ENCODE results near the gene KREMEN1. TPM values are rescaled to one million over a fixed set of nuclear protein-coding genes. Genes with fewer than 3 reads are reported as not detected.

KREMEN1 gene
- total and polyA plus RNA-seq, 10 of the 15 experiments (the other 5 are each of a cell fraction or from before 2014, with no cell fraction given) = 0.10 to 2.5 (median 0.20) TPM; not detected in 1

- WGBS (ENCODE audit: insufficient coverage, insufficient replicate concordance, low lambda C conversion rate, missing lambda C conversion rate) = 90% methylated on average over 2 of the region's 2 CpGs
- no peak overlapping the region for H3K4me3 ChIP-seq
- intact Hi-C loops (cut with micrococcal nuclease; ENCODE audit: unreplicated experiment) (no loop called here), in situ Hi-C loops (cut with MboI) (no loop called here)
- H3K27ac ChIP-seq (ENCODE audit: control insufficient read depth, insufficient read depth) = no peak overlapping the region
- no peak overlapping the region for H2AFZ ChIP-seq (ENCODE audit: control insufficient read depth, low read depth, low read length)
- no peaks in the 10 kb centered on the region for H3K4me1 ChIP-seq (ENCODE audit: control insufficient read depth, insufficient read depth, low read length)
- FAIRE-seq (no peak), DNase-seq (ENCODE audit: low read depth, low spot score) (no peak), ATAC-seq (no peak)
- BruUV-seq (replicated peaks) = no TSS peak
- SMC1A ChIA-PET (ENCODE audit: uncharacterized antibody, unreplicated experiment) = no interaction called here
- H3K4me2 ChIP-seq (ENCODE audit: control insufficient read depth, insufficient read depth) = no peak overlapping the region
- no peaks in the 10 kb centered on the region for H3K27me3 ChIP-seq (replicated peaks in 1 of 2; ENCODE audit: control insufficient read depth in 2 of 2, insufficient read depth in 2 of 2, low read length in 1 of 2)
- TF ChIP-seq RAD51 (IDR thresholded peaks at IDR 0.05) (no peak), ZBED1 (IDR thresholded peaks at IDR 0.05; ENCODE audit: borderline replicate concordance) (no peak), SMC3 (IDR thresholded peaks at IDR 0.05; ENCODE audit: borderline replicate concordance, low read length) (no peak), NFYB (IDR thresholded peaks at IDR 0.05; ENCODE audit: insufficient read depth, low read depth, low read length) (no peak), SRF (IDR thresholded peaks at IDR 0.05; ENCODE audit: low read depth in 2 of 2, low read length in 2 of 2) (no peak), WRNIP1 (IDR thresholded peaks at IDR 0.05; ENCODE audit: borderline replicate concordance, low read depth, low read length) (no peak), CBFB (IDR thresholded peaks at IDR 0.05; ENCODE audit: low read depth) (no peak), ATF3 (IDR thresholded peaks at IDR 0.05; ENCODE audit: borderline replicate concordance, extremely low read depth, low read depth, low read length) (no peak)
- CTCF ChIA-PET = no interaction called here
- no peak overlapping the region for H3K9ac ChIP-seq (ENCODE audit: control insufficient read depth, insufficient read depth, low read length)
- no peaks in the 10 kb centered on the region for H3K36me3 ChIP-seq (ENCODE audit: control insufficient read depth in 2 of 2, insufficient read depth in 2 of 2, low read length in 1 of 2)
- H4K20me1 ChIP-seq (ENCODE audit: control insufficient read depth, insufficient read depth) = no peaks in the 10 kb centered on the region
- POLR2A ChIA-PET = interaction anchor here (0.6 kb wide), 1 partner anchor 184 kb away, joined by 3 read pairs; no protein-coding TSS in a partner anchor
- no peaks in the 10 kb centered on the region for H3K9me3 ChIP-seq (replicated peaks; ENCODE audit: control insufficient read depth, insufficient read depth, low read length)
- no peaks in the 10 kb centered on the region for H3K79me2 ChIP-seq (ENCODE audit: control insufficient read depth, insufficient read depth, low read length)
- RAD21 ChIA-PET (ENCODE audit: unreplicated experiment) = no interaction called here
Observed at GRCh38 chr22:29098296-29098695, 25.5 kb downstream of the KREMEN1 start.

GRCh38 chr22:29102300-29102699 lies 29.5 kb downstream of the KREMEN1 start:
- no peak for ATAC-seq
- in situ Hi-C loops (cut with MboI) = no loop called here
- CTCF ChIA-PET = no interaction called here
- no peak for TF ChIP-seq ETV6 (conservative IDR thresholded peaks at IDR 0.05 in 1 of 2, IDR thresholded peaks at IDR 0.05 in 1 of 2; ENCODE audit: borderline replicate concordance in 1 of 2, low read depth in 1 of 2)
- TF ChIP-seq BMI1 (IDR thresholded peaks at IDR 0.05; ENCODE audit: borderline replicate concordance) = no peak
- no peak for TF ChIP-seq REST (IDR thresholded peaks at IDR 0.05; ENCODE audit: low read depth, low read length)
- no peak for TF ChIP-seq PML (IDR thresholded peaks at IDR 0.05; ENCODE audit: low read length)
- TF ChIP-seq SMC3 (IDR thresholded peaks at IDR 0.05; ENCODE audit: borderline replicate concordance, low read length) = no peak
- no peak for TF ChIP-seq KAT2A (conservative IDR thresholded peaks at IDR 0.05; ENCODE audit: control insufficient read depth, low read depth, low read length)
- no peak for TF ChIP-seq BCL11A (IDR thresholded peaks at IDR 0.05; ENCODE audit: low read depth, low read length)
- no peak for TF ChIP-seq RB1 (IDR thresholded peaks at IDR 0.05; ENCODE audit: borderline replicate concordance)

More at GRCh38 chr22:29102300-29102699, 29.5 kb downstream of the KREMEN1 start:
- FAIRE-seq = no peak
- no peak for DNase-seq (ENCODE audit: low read depth, low spot score)
- H3K4me3 ChIP-seq = no peak overlapping the region
- whole genome bisulfite sequencing (ENCODE audit: insufficient coverage, insufficient replicate concordance, low lambda C conversion rate, missing lambda C conversion rate) = 47% methylated on average over 2 of the region's 2 CpGs
- no peaks in the 10 kb centered on the region for H3K79me2 ChIP-seq (ENCODE audit: control insufficient read depth, insufficient read depth, low read length)
- no peaks in the 10 kb centered on the region for H3K9me3 ChIP-seq (replicated peaks; ENCODE audit: control insufficient read depth, insufficient read depth, low read length)
- no TSS peak for BruUV-seq (replicated peaks)
- H3K27me3 ChIP-seq (replicated peaks in 1 of 2; ENCODE audit: control insufficient read depth in 2 of 2, insufficient read depth in 2 of 2, low read length in 1 of 2) = no peaks in the 10 kb centered on the region
- intact Hi-C loops (cut with micrococcal nuclease; ENCODE audit: unreplicated experiment) = no loop called here
- RAD21 ChIA-PET (ENCODE audit: unreplicated experiment) = no interaction called here
- SMC1A ChIA-PET (ENCODE audit: uncharacterized antibody, unreplicated experiment) = interaction anchor here (1.1 kb wide), 1 partner anchor 37 kb away, joined by 4 read pairs; no protein-coding TSS in a partner anchor
- POLR2A ChIA-PET = no interaction called here
- no peak overlapping the region for H3K9ac ChIP-seq (ENCODE audit: control insufficient read depth, insufficient read depth, low read length)
- no peaks in the 10 kb centered on the region for H3K36me3 ChIP-seq (ENCODE audit: control insufficient read depth in 2 of 2, insufficient read depth in 2 of 2, low read length in 1 of 2)
- no peaks in the 10 kb centered on the region; the same call in 1 of the 2 replicates for H4K20me1 ChIP-seq (ENCODE audit: control insufficient read depth, insufficient read depth)
- H3K27ac ChIP-seq (ENCODE audit: control insufficient read depth, insufficient read depth) = no peak overlapping the region
- no peak overlapping the region for H2AFZ ChIP-seq (ENCODE audit: control insufficient read depth, low read depth, low read length)
- H3K4me2 ChIP-seq (ENCODE audit: control insufficient read depth, insufficient read depth) = no peak overlapping the region
- H3K4me1 ChIP-seq (ENCODE audit: control insufficient read depth, insufficient read depth, low read length) = no peaks in the 10 kb centered on the region
